Occipital lobe (tissue), 3 donors: ENCODE measurements around the gene ZNF732. TPM values are rescaled to one million over a fixed set of nuclear protein-coding genes. Genes with fewer than 3 reads are reported as not detected.
A peak's percentile ranks its signal among the peaks of the same experiment; 100 is the strongest.
"Not testable (repeated sequence)": the region's sequence is repeated elsewhere in the genome, so short reads cannot be mapped to it uniquely, and the experiment has no call there.

Experiments
- DNase-seq: peaks from one replicate; lab custom pipeline; 2025; lab: John Stamatoyannopoulos, UW
- small RNA-seq: library from RNA; depleted of rRNA; stranded (forward); fragments of <200 nt; gene quantifications from one replicate; pipeline ENCODE3, GENCODE V24; 2014
- total RNA-seq: library from RNA; depleted of rRNA; stranded (reverse); fragments of >200 nt; gene quantifications from one replicate; pipeline ENCODE4 v1.2.3, GENCODE V29; 2014

Gene ZNF732
- total RNA-seq, 1 donor from 2014 or later, result 1.4 TPM

- no peak for DNase-seq
These were observed 51.1 kb downstream of the ZNF732 start for GRCh38 chr4:253936-254756.

- DNase-seq, result no peak
These were observed 53.1 kb downstream of the ZNF732 start for GRCh38 chr4:252065-252601.

- no peak for DNase-seq
These were observed 60.8 kb downstream of the ZNF732 start for GRCh38 chr4:244471-244870.

- no peak for DNase-seq
These were observed 61.8 kb downstream of the ZNF732 start for GRCh38 chr4:243426-243825.

DNA sequence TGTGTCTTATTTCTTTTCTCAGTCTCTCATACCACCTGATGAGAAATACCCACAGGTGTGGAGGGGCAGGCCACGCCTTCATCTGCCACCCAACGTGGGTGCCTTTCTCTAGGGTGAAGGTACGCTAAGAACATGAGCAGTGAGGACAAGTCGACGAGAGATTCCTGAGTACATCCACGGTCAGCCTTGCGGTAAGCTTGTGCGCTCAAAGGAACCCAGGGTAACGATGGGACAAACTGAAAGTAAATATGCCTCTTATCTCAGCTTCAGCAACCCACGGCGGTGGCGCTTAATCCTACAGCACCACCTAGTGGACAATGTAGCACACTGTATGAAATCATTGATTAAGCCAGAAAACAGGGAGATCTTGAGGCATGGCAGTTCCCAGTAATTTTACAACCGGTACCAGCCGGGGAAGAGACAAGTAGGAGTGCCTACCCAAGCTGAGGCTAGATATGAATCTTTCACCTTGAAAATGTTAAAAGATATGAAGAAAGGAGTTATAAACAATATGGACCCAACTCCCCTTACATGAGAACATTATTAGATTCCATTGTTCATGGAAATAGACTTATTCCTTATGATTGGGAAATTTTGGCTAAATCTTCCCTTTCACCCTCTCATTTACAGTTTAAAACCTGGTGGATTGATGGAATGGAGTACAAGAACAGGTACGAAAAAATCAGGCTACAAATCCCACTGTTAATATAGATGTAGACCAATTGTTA lies 63.0 kb downstream of the ZNF732 start:
- peak; percentile 13 for DNase-seq

DNA sequence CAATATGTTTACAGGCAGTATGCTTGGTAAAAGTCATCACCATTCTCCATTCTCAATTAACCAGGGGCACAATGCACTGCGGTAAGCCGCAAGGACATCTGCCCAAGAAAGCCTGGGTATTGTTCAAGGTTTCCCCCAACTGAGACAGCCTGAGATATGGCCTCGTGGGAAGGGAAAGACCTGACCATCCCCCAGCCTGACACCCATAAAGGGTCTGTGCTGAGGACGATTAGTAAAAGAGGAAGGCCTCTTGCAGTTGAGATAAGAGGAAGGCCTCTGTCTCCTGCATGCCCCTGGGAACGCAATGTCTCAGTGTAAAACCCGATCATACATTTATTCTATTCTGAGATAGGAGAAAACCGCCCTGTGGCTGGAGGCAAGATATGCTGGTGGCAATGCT lies 63.9 kb downstream of the ZNF732 start:
- DNase-seq, result not testable (repeated sequence)

DNA sequence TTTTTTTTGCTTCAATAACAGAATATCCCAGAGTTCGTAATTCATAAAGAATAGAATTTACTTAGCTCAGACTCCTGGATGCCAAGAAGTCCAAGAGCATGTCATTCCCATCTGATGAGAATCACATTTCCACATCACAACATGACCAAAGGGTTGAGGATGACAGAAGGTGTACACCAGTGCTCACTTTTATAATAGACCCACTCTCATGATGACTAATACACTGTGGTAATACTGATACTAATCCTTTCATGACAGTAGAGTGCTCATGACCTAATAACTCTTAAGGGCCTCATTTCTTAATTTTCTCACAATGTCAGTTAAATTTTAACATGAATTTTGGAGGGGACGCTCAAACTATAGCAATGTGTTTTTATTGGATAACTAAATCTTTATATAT lies 69.2 kb downstream of the ZNF732 start:
- DNase-seq, result no peak

DNA sequence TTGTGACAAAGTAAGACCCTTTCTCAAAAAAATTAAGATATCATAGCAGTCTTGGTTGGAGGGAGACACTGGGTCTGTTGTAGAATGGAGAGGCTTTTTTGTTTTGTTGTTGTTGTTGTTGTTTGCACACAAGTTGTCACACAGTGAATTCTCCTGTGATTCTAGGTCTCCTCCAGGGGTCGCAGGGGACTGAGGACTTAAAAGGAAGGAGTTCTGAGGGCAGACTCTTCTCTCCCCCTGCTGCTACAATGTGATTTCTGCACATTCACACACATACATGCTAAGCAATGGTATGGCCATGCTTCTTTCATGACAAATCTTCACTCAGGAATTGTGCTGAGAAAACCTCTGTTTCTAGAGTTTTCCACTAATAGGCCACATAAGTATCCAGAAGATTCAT lies 71.1 kb downstream of the ZNF732 start:
- DNase-seq, result no peak

DNA sequence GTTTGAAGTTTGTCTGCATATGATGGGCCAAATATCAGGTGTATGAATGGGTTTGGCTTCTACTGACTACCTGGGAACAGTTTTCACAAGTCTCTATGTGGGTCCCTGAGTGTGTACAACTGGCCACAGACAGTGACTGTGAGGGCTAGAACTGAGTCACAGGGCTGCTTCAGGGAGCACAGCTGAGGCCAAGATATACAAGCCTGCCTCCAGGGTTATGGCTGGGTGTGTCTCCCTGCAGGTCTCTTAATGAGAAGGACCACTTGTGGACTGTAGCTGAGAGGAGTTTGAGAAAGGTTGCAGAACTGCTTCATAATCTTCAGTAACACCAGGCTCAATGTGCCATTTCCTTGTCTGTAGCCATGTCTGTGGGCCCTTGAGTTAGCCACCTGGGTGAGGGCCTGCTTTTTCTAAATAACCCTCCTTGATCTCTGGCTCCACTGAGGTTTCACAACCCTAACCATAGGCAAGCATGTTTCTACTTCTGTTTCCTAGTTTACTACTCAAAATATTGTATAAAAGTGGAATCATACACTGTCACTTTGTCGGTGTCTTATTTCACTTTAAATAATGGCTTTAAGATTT lies 81.3 kb downstream of the ZNF732 start:
- DNase-seq, result no peak

Small RNAs within 50 kb of the gene (small RNA-seq; reads per million reads assigned to genes)
- gene AC079140.2 (not detected), gene MIR571 (not detected)

Other genes with a start within 250 kb of the ZNF732 start
- gene ZNF718, start 181.0 kb downstream of the ZNF732 start, total RNA-seq, result 22.8 TPM
- gene ZNF141, start 32.3 kb upstream of the ZNF732 start, total RNA-seq, result 80.8 TPM
- 56.5 TPM for gene ZNF721, start 193.7 kb upstream of the ZNF732 start, total RNA-seq
- 32.0 TPM for gene PIGG, start 193.7 kb upstream of the ZNF732 start, total RNA-seq